Osteoblast (primary cell): ENCODE measurements around the gene GAS6. TPM values are rescaled to one million over a fixed set of nuclear protein-coding genes. Genes with fewer than 3 reads are reported as not detected.

Experiments used
- DNase-seq: peaks from one replicate; pipeline ENCODE4 v3.0.0; 2011; ENCODE audit warnings: low spot score, mixed read lengths; ENCODE audit not compliant: insufficient read length; ENCODE audit errors: missing footprints
- H2AFZ ChIP-seq: 2 replicates; pipeline ENCODE4 v1.6.0; 2011; ENCODE audit warnings: mild to moderate bottlenecking, low read length
- H3K27ac ChIP-seq: 2 replicates; pipeline ENCODE4 v1.5.1; 2011; ENCODE audit warnings: mild to moderate bottlenecking, low read depth, low read length, moderate library complexity
- H3K27me3 ChIP-seq: 2 replicates; pipeline ENCODE4 v1.6.0; 2012; ENCODE audit warnings: mild to moderate bottlenecking, control low read depth, inconsistent platforms, low read length, moderate library complexity; ENCODE audit not compliant: insufficient read depth
- H3K36me3 ChIP-seq: 2 replicates; pipeline ENCODE4 v1.5.1; 2011; ENCODE audit warnings: mild to moderate bottlenecking, low read length, control low read depth, moderate library complexity; ENCODE audit not compliant: insufficient read depth
- H3K4me1 ChIP-seq: 2 replicates; pipeline ENCODE4 v1.5.1; 2011; ENCODE audit warnings: mild to moderate bottlenecking, low read length, control low read depth, moderate library complexity; ENCODE audit not compliant: insufficient read depth
- H3K4me2 ChIP-seq: 2 replicates; pipeline ENCODE4 v1.6.0; 2011; ENCODE audit warnings: mild to moderate bottlenecking, low read length; ENCODE audit not compliant: insufficient read depth
- H3K4me3 ChIP-seq: fragments of 200-600 bp; sonication (generic); 3 replicates; pipeline ENCODE4 v1.5.1; 2012; ENCODE audit warnings: mild to moderate bottlenecking, low read length, inconsistent platforms; ENCODE audit not compliant: insufficient read depth
- H3K79me2 ChIP-seq: 2 replicates; pipeline ENCODE4 v1.6.0; 2012; ENCODE audit warnings: mild to moderate bottlenecking, low read length, control low read depth, inconsistent platforms; ENCODE audit not compliant: insufficient read depth
- H3K9me3 ChIP-seq: 2 replicates; pipeline ENCODE4 v1.5.1; 2011; ENCODE audit warnings: low read depth, low read length, control low read depth
- H4K20me1 ChIP-seq: 2 replicates; pipeline ENCODE4 v1.6.0; 2012; ENCODE audit warnings: mild to moderate bottlenecking, low read length, control low read depth; ENCODE audit not compliant: insufficient read depth
- CTCF ChIP-seq: IDR thresholded peaks from 2 replicates; pipeline ENCODE4 v1.5.1; 2011; ENCODE audit warnings: mild to moderate bottlenecking, low read depth, low read length, moderate library complexity; ENCODE audit errors: extremely low read depth
- total RNA-seq: library from RNA; depleted of rRNA; stranded (reverse); fragments of >200 nt; gene quantifications from 2 replicates; pipeline ENCODE4 v1.2.3, GENCODE V29; 2012

GAS6 gene
- total RNA-seq, 1 donor: 417 TPM

GRCh38 chr13:113804017-113804702, 59.7 kb downstream of the GAS6 start:
- Histone ChIP-seq H3K4me1 (peaks cover 3% of the 10 kb centered on the region), H3K27ac (no peak overlapping the region), H4K20me1 (no peaks in the 10 kb centered on the region), H3K79me2 (no peaks in the 10 kb centered on the region), H3K27me3 (no peaks in the 10 kb centered on the region), H2AFZ (no peak overlapping the region), H3K9me3 (peaks cover 7% of the 10 kb centered on the region), H3K36me3 (no peaks in the 10 kb centered on the region), H3K4me3 (no peak overlapping the region), H3K4me2 (no peak overlapping the region)
- TF ChIP-seq CTCF: no peak
- DNase-seq: peak; percentile 94

DNA sequence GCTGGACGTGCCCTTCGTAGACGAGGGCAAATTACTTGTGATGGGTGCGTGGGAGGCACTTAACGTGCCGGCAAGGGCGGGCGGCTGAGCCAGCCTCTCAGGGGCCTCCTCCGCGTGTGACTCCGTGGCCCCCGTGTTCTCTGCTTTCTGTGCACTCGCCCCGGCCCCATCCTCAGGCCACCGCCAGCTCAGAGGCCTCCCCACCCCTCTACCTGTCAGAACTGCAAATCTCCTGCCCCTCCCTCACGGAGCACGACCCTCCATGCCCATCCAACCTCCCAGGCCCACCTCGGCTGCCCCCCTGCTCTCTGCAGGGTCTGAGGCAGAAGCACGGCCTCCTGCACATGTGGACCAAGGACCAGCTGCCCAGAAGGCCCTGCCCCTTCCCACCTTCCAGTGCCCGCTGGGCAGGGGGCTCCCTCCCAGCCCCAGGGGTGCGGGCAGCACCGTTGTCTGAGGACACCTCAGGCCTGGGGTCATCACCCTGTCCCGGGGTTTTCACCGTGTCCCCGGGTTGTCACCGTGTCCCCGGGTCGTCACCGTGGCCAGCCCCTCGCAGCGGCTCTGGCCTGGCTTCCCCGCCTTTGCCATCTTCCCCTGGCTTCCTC, 60.4 kb downstream of the GAS6 start:
- Histone ChIP-seq H3K27me3 (no peaks in the 10 kb centered on the region), H3K27ac (no peak overlapping the region), H3K4me1 (peaks cover 3% of the 10 kb centered on the region), H3K4me3 (no peak overlapping the region), H3K79me2 (no peaks in the 10 kb centered on the region), H4K20me1 (no peaks in the 10 kb centered on the region), H3K36me3 (no peaks in the 10 kb centered on the region), H3K9me3 (peaks cover 4% of the 10 kb centered on the region), H2AFZ (no peak overlapping the region), H3K4me2 (no peak overlapping the region)
- no peak for TF ChIP-seq CTCF
- peak; percentile 68 for DNase-seq

DNA sequence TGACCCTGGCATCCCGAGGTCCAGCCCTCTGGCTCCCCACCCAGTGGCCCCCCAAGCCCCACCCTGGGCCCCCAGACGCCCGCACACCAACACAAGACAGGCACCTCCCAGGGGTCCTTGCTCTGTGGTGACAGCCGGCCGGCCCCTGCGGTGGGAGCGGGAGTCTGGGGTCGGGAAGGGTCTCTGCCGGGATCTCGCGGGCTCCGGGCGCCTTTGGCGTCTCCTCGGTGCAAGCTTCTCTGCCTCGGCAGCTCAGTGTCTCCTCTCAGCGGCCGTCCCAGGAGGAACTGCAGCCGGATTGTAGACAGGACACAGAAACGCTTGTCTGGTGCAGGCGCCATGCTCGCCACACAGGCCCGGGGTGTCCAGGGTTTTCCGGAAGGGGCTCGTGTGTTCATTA, 61.1 kb downstream of the GAS6 start:
- Histone ChIP-seq H3K4me2 (no peak overlapping the region), H4K20me1 (no peaks in the 10 kb centered on the region), H3K4me1 (peaks cover 3% of the 10 kb centered on the region), H3K36me3 (no peaks in the 10 kb centered on the region), H3K27me3 (peaks cover 4% of the 10 kb centered on the region), H3K27ac (no peak overlapping the region), H3K79me2 (no peaks in the 10 kb centered on the region), H3K4me3 (no peak overlapping the region), H2AFZ (no peak overlapping the region), H3K9me3 (no peaks in the 10 kb centered on the region)
- DNase-seq: peak; percentile 81
- no peak for TF ChIP-seq CTCF

DNA sequence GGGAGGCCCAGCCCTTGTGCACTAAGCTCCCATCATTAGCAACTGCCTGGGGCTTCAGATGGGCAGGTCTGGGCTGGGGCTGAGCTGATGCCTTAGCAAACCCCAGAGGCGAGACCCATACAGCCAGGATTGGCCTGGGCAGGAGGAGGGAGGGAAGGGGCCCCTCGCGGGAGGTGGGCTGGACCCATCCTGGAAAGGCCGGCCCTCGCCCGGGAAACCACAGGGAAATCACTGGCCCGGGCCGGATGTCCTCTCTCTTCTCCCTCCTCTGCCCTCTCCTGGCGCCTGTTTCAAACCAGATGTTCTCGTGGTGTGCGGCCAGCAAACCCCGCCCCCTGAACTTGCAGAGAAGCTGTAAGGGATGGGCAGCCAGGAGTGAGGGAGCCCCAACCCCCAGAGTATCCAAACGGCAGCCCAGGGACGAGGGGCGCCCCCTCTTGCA, 61.8 kb downstream of the GAS6 start:
- Histone ChIP-seq H3K4me3 (no peak overlapping the region), H3K36me3 (no peaks in the 10 kb centered on the region), H3K27ac (no peak overlapping the region), H3K79me2 (no peaks in the 10 kb centered on the region), H3K9me3 (no peaks in the 10 kb centered on the region), H3K4me2 (peak overlapping the region; percentile 23), H4K20me1 (no peaks in the 10 kb centered on the region), H2AFZ (peak overlapping the region; percentile 59), H3K4me1 (peaks cover 3% of the 10 kb centered on the region), H3K27me3 (peaks cover 5% of the 10 kb centered on the region)
- peak; percentile 98 for DNase-seq
- TF ChIP-seq CTCF: no peak
